Measurements from ENCODE around the gene DHCR7. TPM values are rescaled to one million over a fixed set of nuclear protein-coding genes. Genes with fewer than 3 reads are reported as not detected.

The DHCR7 gene
- total RNA-seq, 4 donors from 2014 or later, result 5.0 to 101 (median 36.8) TPM

DNA sequence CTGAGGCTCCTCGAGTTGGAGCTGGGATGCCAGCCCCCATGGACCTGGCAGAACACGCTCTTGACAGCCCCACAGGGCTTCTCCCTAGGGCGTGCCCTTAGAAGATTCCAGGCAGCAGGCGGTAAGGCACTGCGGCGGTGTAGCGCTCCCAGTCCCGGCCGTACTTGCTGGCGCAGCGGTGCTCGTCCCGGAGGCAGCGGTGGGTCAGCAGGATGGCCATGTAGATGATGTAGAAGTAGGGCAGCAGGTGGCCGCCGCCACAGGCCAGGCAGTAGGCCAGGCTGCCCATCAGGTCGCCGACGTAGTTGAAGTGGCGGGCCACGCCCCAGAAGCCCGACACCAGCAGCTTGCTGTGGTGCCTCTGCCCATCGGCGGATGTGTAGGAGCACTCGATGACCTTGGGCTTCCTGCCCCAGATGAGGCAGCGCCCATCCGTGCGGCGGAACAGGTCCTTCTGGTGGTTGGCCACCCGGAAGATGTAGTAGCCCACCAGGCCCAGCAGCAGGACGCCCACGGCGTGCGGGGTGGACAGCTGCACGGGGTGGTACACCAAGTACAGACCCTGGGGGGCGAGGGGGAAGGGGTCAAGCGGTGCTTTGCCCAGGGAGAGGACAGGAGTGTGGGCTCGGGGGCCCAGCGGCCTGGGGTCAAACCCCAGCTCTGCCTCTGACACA, 12.8 kb downstream of the DHCR7 start:
- Histone ChIP-seq H3K36me3 (peaks cover 0 to 52% (median 0%) of the 10 kb centered on the region in 3 donors), H3K4me1 (peaks cover 0 to 20% (median 1%) of the 10 kb centered on the region in 4 donors), H3K9me3 (no peaks in the 10 kb centered on the region), H3K4me3 (no peak overlapping the region), H3K27ac (no peak overlapping the region), H3K27me3 (no peaks in the 10 kb centered on the region)
- no peak for DNase-seq
- TF ChIP-seq, protein P1, sequence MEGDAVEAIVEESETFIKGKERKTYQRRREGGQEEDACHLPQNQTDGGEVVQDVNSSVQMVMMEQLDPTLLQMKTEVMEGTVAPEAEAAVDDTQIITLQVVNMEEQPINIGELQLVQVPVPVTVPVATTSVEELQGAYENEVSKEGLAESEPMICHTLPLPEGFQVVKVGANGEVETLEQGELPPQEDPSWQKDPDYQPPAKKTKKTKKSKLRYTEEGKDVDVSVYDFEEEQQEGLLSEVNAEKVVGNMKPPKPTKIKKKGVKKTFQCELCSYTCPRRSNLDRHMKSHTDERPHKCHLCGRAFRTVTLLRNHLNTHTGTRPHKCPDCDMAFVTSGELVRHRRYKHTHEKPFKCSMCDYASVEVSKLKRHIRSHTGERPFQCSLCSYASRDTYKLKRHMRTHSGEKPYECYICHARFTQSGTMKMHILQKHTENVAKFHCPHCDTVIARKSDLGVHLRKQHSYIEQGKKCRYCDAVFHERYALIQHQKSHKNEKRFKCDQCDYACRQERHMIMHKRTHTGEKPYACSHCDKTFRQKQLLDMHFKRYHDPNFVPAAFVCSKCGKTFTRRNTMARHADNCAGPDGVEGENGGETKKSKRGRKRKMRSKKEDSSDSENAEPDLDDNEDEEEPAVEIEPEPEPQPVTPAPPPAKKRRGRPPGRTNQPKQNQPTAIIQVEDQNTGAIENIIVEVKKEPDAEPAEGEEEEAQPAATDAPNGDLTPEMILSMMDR (IDR thresholded peaks at IDR 0.05), result no peak
- no peak for TF ChIP-seq POLR2A (IDR thresholded peaks at IDR 0.05)

- H3K27me3 ChIP-seq, result no peaks in the 10 kb centered on the region
- TF ChIP-seq, protein P1 (IDR thresholded peaks at IDR 0.05), result no peak
- TF ChIP-seq POLR2A (IDR thresholded peaks at IDR 0.05), result no peak
- H3K4me1 ChIP-seq, result peaks cover 0 to 20% (median 1%) of the 10 kb centered on the region in 4 donors
- H3K27ac ChIP-seq, result no peak overlapping the region
- no peak for DNase-seq
- H3K4me3 ChIP-seq, result no peak overlapping the region
- H3K9me3 ChIP-seq, result no peaks in the 10 kb centered on the region
- peaks cover 0 to 44% (median 0%) of the 10 kb centered on the region in 3 donors for H3K36me3 ChIP-seq
These were observed 13.5 kb downstream of the DHCR7 start for GRCh38 chr11:71434576-71435130.

- Histone ChIP-seq H3K4me1 (peaks cover 0 to 20% (median 1%) of the 10 kb centered on the region in 4 donors), H3K27me3 (no peaks in the 10 kb centered on the region), H3K4me3 (peak overlapping the region in 1 of 4 donors; percentile 15), H3K36me3 (peaks cover 0 to 37% (median 0%) of the 10 kb centered on the region in 3 donors), H3K9me3 (no peaks in the 10 kb centered on the region), H3K27ac (peak overlapping the region in 3 of 4 donors; percentile 32 to 77 (median 76))
- peak in 2 of 3 donors; percentile 73 to 80 for DNase-seq
- TF ChIP-seq, protein P1 (IDR thresholded peaks at IDR 0.05), result no peak
- TF ChIP-seq POLR2A (IDR thresholded peaks at IDR 0.05), result no peak
These were observed 14.3 kb downstream of the DHCR7 start for GRCh38 chr11:71433648-71434450.

- TF ChIP-seq, protein P1 (IDR thresholded peaks at IDR 0.05), result no peak
- TF ChIP-seq POLR2A (IDR thresholded peaks at IDR 0.05), result no peak
- peak in 1 of 3 donors; percentile 66 for DNase-seq
These were observed 15.2 kb downstream of the DHCR7 start for GRCh38 chr11:71432761-71433647.

DNA sequence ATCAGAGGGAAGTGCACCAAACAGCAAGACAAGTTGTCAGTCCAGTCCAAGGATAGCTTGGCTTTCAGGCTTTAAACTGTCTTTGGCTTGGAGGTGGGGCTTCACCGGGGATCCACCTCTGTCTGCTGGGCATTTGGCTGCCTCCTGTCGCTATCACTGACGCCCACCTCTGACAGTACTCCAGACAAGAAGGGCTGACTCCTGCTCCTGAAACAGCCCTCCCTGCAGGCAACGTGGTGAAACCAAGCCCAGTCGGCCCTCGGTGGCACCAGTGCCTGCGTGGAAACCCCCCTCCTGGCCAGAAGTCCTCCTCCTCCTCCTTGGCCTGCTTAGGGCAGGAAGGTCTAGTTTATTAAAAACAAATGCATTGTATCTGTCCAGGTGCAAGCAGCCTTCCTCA, 16.9 kb downstream of the DHCR7 start:
- DNase-seq, result no peak
- peaks cover 0 to 20% (median 1%) of the 10 kb centered on the region in 4 donors for H3K4me1 ChIP-seq
- peaks cover 0 to 16% (median 0%) of the 10 kb centered on the region in 3 donors for H3K36me3 ChIP-seq
- no peaks in the 10 kb centered on the region for H3K27me3 ChIP-seq
- no peak overlapping the region for H3K27ac ChIP-seq
- TF ChIP-seq, protein P1 (IDR thresholded peaks at IDR 0.05), result no peak
- TF ChIP-seq POLR2A (IDR thresholded peaks at IDR 0.05), result no peak
- H3K4me3 ChIP-seq, result no peak overlapping the region
- H3K9me3 ChIP-seq, result no peaks in the 10 kb centered on the region

More at GRCh38 chr11:71432761-71433647, 15.2 kb downstream of the DHCR7 start:
- H3K4me3 ChIP-seq, result no peak overlapping the region
- peaks cover 0 to 28% (median 0%) of the 10 kb centered on the region in 3 donors for H3K36me3 ChIP-seq
- H3K27ac ChIP-seq, result peak overlapping the region in 3 of 4 donors; percentile 32 to 77 (median 76)
- no peaks in the 10 kb centered on the region for H3K9me3 ChIP-seq
- peaks cover 0 to 20% (median 1%) of the 10 kb centered on the region in 4 donors for H3K4me1 ChIP-seq
- no peaks in the 10 kb centered on the region for H3K27me3 ChIP-seq

Data from Peyer's patch (tissue), 4 donors.